H1 (cell line): ENCODE results near the gene CC2D1B. TPM values are rescaled to one million over a fixed set of nuclear protein-coding genes. Genes with fewer than 3 reads are reported as not detected.

Experiments used
- EGR1 ChIP-seq: IDR thresholded peaks from 2 replicates; pipeline ENCODE4 v1.6.1; 2011; ENCODE audit warnings: low read depth, low read length, borderline replicate concordance
- NRF1 ChIP-seq: IDR thresholded peaks from 2 replicates; pipeline ENCODE4 v1.6.1; 2011; ENCODE audit warnings: mild to moderate bottlenecking, low read depth, low read length, improper control_type of control experiment
- RBBP5 ChIP-seq: IDR thresholded peaks from 2 replicates; pipeline ENCODE4 v1.7.1; 2012; ENCODE audit warnings: low read depth, mild to moderate bottlenecking, inconsistent platforms, low read length, moderate library complexity, borderline replicate concordance
- SRF ChIP-seq: IDR thresholded peaks from 2 replicates; pipeline ENCODE4 v1.6.1; 2011; ENCODE audit warnings: mild to moderate bottlenecking, low read depth, low read length, moderate library complexity
- TAF1 ChIP-seq: IDR thresholded peaks from 2 replicates; pipeline ENCODE4 v1.6.1; 2011; ENCODE audit warnings: mild to moderate bottlenecking, low read depth, low read length
- polyA plus RNA-seq, 7 experiments: library from polyadenylated mRNA; depleted of rRNA in 3 of 7; stranded (reverse) in 5 of 7; unstranded in 2 of 7; fragments of >200 nt in 5 of 7; fragments of 200-250 nt in 2 of 7; gene quantifications; 1 replicate in 5 of 7; 2 replicates in 1 of 7; 4 replicates in 1 of 7; pipeline versions ENCODE4 v1.2.1 to v1.2.3, GENCODE V29; 2011 to 2013; ENCODE audit warnings: missing spikeins in 2 of 7, mixed read lengths in 2 of 7
- total RNA-seq: library from RNA; stranded (reverse); fragmentation: NEBNext Ultra II Directional; extraction: Animal tissue kit (Norgen Biotek cat#: 25700); gene quantifications from 2 replicates; pipeline ENCODE4 v1.2.1, GENCODE V29; 2021
- TF ChIP-seq, protein P1 (sequence below): IDR thresholded peaks from 2 replicates; pipeline ENCODE4 v1.6.1; 2011; ENCODE audit warnings: low read length, improper control_type of control experiment

The CC2D1B gene
- total and polyA plus RNA-seq, 2 of the 8 experiments (the other 6 are each of a cell fraction or from before 2014, with no cell fraction given) = 7.4 to 13.1 TPM

DNA sequence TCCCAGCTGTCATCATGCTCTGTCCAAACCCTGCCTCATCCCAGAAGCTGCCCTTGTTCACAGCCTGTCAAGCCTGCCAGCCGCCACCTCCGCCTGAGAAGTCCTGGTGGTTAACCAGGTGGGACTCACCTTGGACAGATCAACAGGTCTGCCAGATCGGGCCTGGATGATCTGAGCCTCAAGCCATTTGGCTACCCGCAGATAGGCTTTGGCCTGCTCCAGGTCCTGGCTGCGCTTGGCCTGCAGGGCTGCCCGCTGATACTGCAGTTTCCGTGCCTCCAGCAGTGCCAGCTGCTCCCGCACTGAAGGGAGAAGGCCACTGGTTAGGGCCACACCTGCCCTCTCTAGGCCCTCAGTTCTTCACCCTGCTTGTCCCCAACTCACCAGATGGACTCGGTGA lies 8.6 kb downstream of the CC2D1B start (continued):
- TF ChIP-seq, protein P1, sequence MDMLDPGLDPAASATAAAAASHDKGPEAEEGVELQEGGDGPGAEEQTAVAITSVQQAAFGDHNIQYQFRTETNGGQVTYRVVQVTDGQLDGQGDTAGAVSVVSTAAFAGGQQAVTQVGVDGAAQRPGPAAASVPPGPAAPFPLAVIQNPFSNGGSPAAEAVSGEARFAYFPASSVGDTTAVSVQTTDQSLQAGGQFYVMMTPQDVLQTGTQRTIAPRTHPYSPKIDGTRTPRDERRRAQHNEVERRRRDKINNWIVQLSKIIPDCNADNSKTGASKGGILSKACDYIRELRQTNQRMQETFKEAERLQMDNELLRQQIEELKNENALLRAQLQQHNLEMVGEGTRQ = no peak
- TF ChIP-seq NRF1 (no peak), TAF1 (no peak), SRF (no peak), RBBP5 (no peak), EGR1 (no peak)
